Heart left ventricle (tissue), 16 donors: ENCODE measurements around the gene SPATA7. TPM values are rescaled to one million over a fixed set of nuclear protein-coding genes. Genes with fewer than 3 reads are reported as not detected.

ENCODE experiments used
- ATAC-seq, 4 donors: fragments of 200-7000 bp; cut with Tn5 transposase; one replicate each; pipeline ENCODE4 v1.9.1; 2020 to 2022; ENCODE audit warnings: moderate library complexity in 4 of 4, mild to moderate bottlenecking in 3 of 4, moderate number of reproducible peaks in 1 of 4
- DNase-seq, 5 donors: peaks; one replicate each; pipeline ENCODE4 v3.0.0-alpha.2; 2020
- H3K27ac ChIP-seq, 12 donors: fragments of 200-600 bp; sonication (generic) in 4 of 12; one replicate each; pipeline versions ENCODE4 v1.5.0 to v1.8.0; 2016 to 2022; ENCODE audit warnings: mild to moderate bottlenecking in 2 of 12
- H3K27me3 ChIP-seq, 9 donors: fragments of 200-600 bp; sonication (generic) in 2 of 9; one replicate each; pipeline versions ENCODE4 v1.5.1 to v1.8.0; 2016 to 2022; ENCODE audit warnings: mild to moderate bottlenecking in 3 of 9
- H3K36me3 ChIP-seq, 9 donors: fragments of 200-600 bp; sonication (generic) in 2 of 9; one replicate each; pipeline versions ENCODE4 v1.5.0 to v1.8.0; 2018 to 2022; ENCODE audit warnings: mild to moderate bottlenecking in 2 of 9
- H3K4me1 ChIP-seq, 12 donors: fragments of 200-600 bp; sonication (generic) in 4 of 12; one replicate each; pipeline versions ENCODE4 v1.5.0 to v1.8.0; 2016 to 2022; ENCODE audit warnings: mild to moderate bottlenecking in 3 of 12
- H3K4me3 ChIP-seq, 12 donors: fragments of 200-600 bp; sonication (generic) in 4 of 12; one replicate each; pipeline versions ENCODE4 v1.5.0 to v1.8.0; 2017 to 2022; ENCODE audit warnings: mild to moderate bottlenecking in 9 of 12, moderate library complexity in 4 of 12
- H3K9me3 ChIP-seq, 12 donors: fragments of 200-600 bp; sonication (generic) in 4 of 12; one replicate each; pipeline versions ENCODE4 v1.5.0 to v1.8.0; 2016 to 2022; ENCODE audit warnings: mild to moderate bottlenecking in 1 of 12
- POLR2A ChIP-seq, 2 donors: fragments of 450-650 bp; IDR thresholded peaks; one replicate each; pipeline ENCODE4 v1.6.1; 2017; ENCODE audit warnings: antibody characterized with exemption in 2 of 2, mild to moderate bottlenecking in 2 of 2, moderate library complexity in 2 of 2
- WGBS, 4 donors: extraction: QIAGEN DNeasy Blood & Tissue Kit in 2 of 4; methylation state at CpG; one replicate each; pipeline versions ENCODE4 v1.1.5 to v1.1.7; 2013 to 2018; 5-methylcytosine and 5-hydroxymethylcytosine counted together
- intact Hi-C, 10 donors: fragments of 100-400 bp; cut with DNase I; formaldehyde crosslinking; loops; one replicate each; pipeline versions ENCODE4 v1.11.1 to v1.14.2; 2022
- long read RNA-seq, 3 donors: library from polyadenylated mRNA; unstranded; transcript quantifications; one replicate each; pipeline ENCODE4 v2.0.0, GENCODE V29; 2020 to 2021
- polyA plus RNA-seq, 2 donors: library from polyadenylated mRNA; stranded (reverse); fragments of 200-250 nt; gene quantifications; one replicate each; pipeline ENCODE4 v1.2.3, GENCODE V29; 2013
- total RNA-seq, 9 donors: library from RNA; depleted of rRNA in 2 of 9; stranded (reverse); fragments of >200 nt in 2 of 9; fragmentation: NEBNext Ultra II Directional in 3 of 9; extraction: Animal tissue kit (Norgen Biotek cat#: 25700) in 3 of 9; gene quantifications; one replicate each; pipeline versions ENCODE4 v1.1.0 to v1.2.4, GENCODE V29; 2016 to 2023
- TF ChIP-seq, protein P1 (sequence below), 12 donors: fragments of 200-600 bp; sonication (generic) in 4 of 12; IDR thresholded peaks; one replicate each; pipeline versions ENCODE4 v1.5.0 to v1.8.0; 2018 to 2022; ENCODE audit warnings: antibody characterized with exemption in 12 of 12, mild to moderate bottlenecking in 5 of 12
- donor health status: ischemic (EF 13 %, LVEDD 7.1; RV severe dilation, severe dysfunction).
- donor health status: healthy with polysubstance abuse.
- donor health status: DM: no; HTN: yes; CAD: no.
- donor health status: DM: no; HTN: no; CAD: no.
- donor health status: ischemic (EF 25% LVEDD 6.9; RV normal size, moderate dysfunction).
- donor health status: ischemic (EF 25% LVEDD 5.7; RV mildly dilated, moderate dysfunction).
- donor health status: healthy.
- donor health status: DM: yes; HTN: yes; CAD: no.
- donor health status: ischemic (EF 35%, LVEDD 5.7; RV mildly dilated, moderate dysfunction).
- donor health status: nonischemic (EF 11% LVEDD 7.7; RV severe dilation, severe dysfunction).
- donor health status: DM: yes; HTN: yes; CAD: no.
- donor health status: PGD.
- donor health status: ischemic (EF 29% LVEDD 5.4; RV normal size, mild dysfunction).
- donor health status: nonischemic (EF 23%, LVEDD 6.1; RV moderate dilation, normal function).

The SPATA7 gene, protein sequence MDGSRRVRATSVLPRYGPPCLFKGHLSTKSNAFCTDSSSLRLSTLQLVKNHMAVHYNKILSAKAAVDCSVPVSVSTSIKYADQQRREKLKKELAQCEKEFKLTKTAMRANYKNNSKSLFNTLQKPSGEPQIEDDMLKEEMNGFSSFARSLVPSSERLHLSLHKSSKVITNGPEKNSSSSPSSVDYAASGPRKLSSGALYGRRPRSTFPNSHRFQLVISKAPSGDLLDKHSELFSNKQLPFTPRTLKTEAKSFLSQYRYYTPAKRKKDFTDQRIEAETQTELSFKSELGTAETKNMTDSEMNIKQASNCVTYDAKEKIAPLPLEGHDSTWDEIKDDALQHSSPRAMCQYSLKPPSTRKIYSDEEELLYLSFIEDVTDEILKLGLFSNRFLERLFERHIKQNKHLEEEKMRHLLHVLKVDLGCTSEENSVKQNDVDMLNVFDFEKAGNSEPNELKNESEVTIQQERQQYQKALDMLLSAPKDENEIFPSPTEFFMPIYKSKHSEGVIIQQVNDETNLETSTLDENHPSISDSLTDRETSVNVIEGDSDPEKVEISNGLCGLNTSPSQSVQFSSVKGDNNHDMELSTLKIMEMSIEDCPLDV
- 10 to 100 TPM in 4 of 9 donors, 1 to 10 TPM in 5; 5.5 to 15.1 (median 9.2) TPM for total RNA-seq
- polyA plus RNA-seq: 1 to 10 TPM; 3.1 to 4.6 TPM
- long read RNA-seq, donor 1, partial matches to known transcripts: 2 of 9 reads
- long read RNA-seq, donor 1, other reads (novel, unspliced or antisense): 3 of 9 reads
- long read RNA-seq, donor 2, transcript SPATA7-202 (11 exons, 1,891 nt): major isoform, 12 of 25 reads
- long read RNA-seq, donor 2, partial matches to known transcripts: 3 of 25 reads
- long read RNA-seq, donor 2, other reads (novel, unspliced or antisense): 8 of 25 reads
- long read RNA-seq, donor 3, partial matches to known transcripts: 0 of 4 reads
- long read RNA-seq, donor 3, other reads (novel, unspliced or antisense): 2 of 4 reads

DNA sequence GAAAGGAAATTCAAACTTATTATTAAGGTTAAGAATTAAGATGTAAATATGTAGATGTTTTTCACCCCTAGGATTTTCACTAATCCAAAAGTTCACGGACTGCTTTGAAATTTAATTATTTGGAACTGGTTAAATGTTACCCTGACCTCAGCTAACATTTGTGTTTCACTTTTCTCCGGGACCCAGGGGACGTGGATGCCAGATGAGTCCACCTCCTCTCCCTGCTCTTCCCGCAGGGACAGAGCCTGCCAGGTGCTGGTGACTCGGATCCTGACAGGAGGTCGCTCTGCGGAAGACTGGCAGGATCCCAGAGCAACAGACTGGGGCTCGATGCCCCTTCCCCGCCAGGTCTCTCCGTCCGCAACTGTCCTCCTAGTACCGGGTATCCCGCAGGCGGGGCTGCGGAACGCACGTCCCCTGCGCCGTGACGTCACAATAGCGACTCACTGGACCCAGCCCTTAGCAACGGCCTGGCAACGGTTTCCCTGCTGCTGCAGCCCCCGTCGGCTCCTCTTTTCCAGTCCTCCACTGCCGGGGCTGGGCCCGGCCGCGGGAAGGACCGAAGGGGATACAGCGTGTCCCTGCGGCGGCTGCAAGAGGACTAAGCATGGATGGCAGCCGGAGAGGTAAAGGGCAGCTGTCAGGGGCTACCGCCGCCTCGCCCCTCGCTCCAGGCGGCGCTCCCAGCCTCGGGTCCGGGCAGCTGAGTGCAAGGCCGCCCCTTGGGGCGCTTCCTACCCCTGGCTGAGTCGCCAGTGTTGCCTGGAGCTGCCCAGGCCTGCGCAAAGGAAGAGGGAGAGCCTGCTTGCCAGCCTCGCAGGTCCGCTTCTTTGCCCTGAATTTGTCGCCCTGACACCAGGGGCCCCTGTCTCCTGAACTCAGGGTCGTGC lies at the start of gene SPATA7:
SPATA7 (plus strand) TSS at position 446 of the 890 bp plus-strand sequence; CDS start at position 608, 162 bp downstream.
- intact Hi-C loops: loop anchor here in 9 of 10 donors (5.0 to 10.0 kb wide), 6 partner anchors 169 to 441 kb away; partner anchors contain the start of gene PTPN21 (in 2 of the 9)
- H3K4me1 ChIP-seq: peaks cover 0 to 21% (median 12%) of the 10 kb centered on the region in 12 donors
- TF ChIP-seq, protein P1, sequence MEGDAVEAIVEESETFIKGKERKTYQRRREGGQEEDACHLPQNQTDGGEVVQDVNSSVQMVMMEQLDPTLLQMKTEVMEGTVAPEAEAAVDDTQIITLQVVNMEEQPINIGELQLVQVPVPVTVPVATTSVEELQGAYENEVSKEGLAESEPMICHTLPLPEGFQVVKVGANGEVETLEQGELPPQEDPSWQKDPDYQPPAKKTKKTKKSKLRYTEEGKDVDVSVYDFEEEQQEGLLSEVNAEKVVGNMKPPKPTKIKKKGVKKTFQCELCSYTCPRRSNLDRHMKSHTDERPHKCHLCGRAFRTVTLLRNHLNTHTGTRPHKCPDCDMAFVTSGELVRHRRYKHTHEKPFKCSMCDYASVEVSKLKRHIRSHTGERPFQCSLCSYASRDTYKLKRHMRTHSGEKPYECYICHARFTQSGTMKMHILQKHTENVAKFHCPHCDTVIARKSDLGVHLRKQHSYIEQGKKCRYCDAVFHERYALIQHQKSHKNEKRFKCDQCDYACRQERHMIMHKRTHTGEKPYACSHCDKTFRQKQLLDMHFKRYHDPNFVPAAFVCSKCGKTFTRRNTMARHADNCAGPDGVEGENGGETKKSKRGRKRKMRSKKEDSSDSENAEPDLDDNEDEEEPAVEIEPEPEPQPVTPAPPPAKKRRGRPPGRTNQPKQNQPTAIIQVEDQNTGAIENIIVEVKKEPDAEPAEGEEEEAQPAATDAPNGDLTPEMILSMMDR (IDR thresholded peaks at IDR 0.05): no peak
- TF ChIP-seq POLR2A (IDR thresholded peaks at IDR 0.05): peak in 1 of 2 donors; percentile 78

DNA sequence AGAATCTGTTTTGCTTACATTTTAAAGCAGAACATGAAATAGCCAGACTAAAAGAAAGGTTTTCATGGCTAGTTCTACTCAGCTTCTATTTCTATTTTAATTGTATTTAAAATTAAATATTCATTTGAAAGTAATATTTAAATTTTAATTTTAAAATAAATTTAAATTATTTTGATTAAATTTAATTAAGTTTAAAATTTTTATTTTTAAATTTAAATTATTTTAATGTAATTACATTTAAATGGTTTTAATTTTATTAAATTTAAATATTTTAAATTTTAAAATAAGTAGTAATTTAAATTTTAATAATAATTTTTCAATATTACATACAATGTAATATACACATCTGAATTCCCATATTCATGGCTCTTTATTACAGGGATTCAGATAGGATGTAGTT lies 45.1 kb upstream of the SPATA7 start:
- TF ChIP-seq, protein P1 (IDR thresholded peaks at IDR 0.05): no peak
- no peak for TF ChIP-seq POLR2A (IDR thresholded peaks at IDR 0.05)
- Histone ChIP-seq H3K27ac (no peak overlapping the region), H3K4me1 (no peaks in the 10 kb centered on the region), H3K9me3 (no peaks in the 10 kb centered on the region), H3K36me3 (no peaks in the 10 kb centered on the region), H3K4me3 (no peak overlapping the region), H3K27me3 (peaks cover 0 to 15% (median 0%) of the 10 kb centered on the region in 9 donors)
- no peak for DNase-seq
- intact Hi-C loops: no loop called here
- no peak for ATAC-seq

More for the DNA sequence above, at the start of gene SPATA7:
- Histone ChIP-seq H3K4me3 (peak within 1 kb of the TSS; percentile 48 to 97 (median 78)), H3K27ac (peak within 1 kb of the TSS in 11 of 12 donors; percentile 71 to 94 (median 80)), H3K36me3 (no peaks in the 10 kb centered on the region), H3K27me3 (no peaks in the 10 kb centered on the region), H3K9me3 (no peaks in the 10 kb centered on the region)
- WGBS, 4 donors: 0 to 1% (median 0%) methylated on average over 19 to 50 of the region's 50 CpGs
- DNase-seq: peak; percentile 95 to 97 (median 96)
- ATAC-seq: peak; percentile 98 to 100 (median 100)

DNA sequence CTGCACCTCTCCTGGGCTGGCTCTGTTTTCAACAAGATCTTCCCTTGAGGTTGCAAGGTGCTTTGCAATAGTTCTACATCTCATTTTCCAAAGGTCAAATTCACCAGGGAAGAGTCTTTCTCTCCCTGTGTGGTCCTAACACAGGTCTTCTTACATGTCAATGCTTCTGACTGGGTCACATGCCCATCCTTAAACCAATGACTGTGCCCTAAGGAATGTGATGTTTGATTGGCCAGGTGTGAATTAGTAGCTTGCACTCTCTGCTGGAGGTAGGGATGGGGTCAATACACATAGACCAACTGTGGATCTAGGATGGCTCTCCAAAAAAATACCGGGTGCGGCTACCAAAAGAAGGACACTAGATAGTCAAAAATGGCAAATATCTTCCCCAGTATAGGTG lies 42.5 kb upstream of the SPATA7 start:
- ATAC-seq (no peak), DNase-seq (no peak)
- Histone ChIP-seq H3K27me3 (peaks cover 0 to 12% (median 0%) of the 10 kb centered on the region in 9 donors), H3K36me3 (no peaks in the 10 kb centered on the region), H3K4me3 (no peak overlapping the region), H3K4me1 (no peaks in the 10 kb centered on the region), H3K27ac (no peak overlapping the region), H3K9me3 (no peaks in the 10 kb centered on the region)
- 91 to 96% (median 94%) methylated on average over 2 of the region's 2 CpGs for WGBS, 4 donors
- no peak for TF ChIP-seq POLR2A (IDR thresholded peaks at IDR 0.05)
- TF ChIP-seq, protein P1 (IDR thresholded peaks at IDR 0.05): no peak
- intact Hi-C loops: no loop called here
